ENCODE results near the gene SRGAP1.

GRCh38 chr12:63942464-63943241 lies 98.2 kb downstream of the SRGAP1 start:
- no peak for TF ChIP-seq POLR2A (IDR thresholded peaks at IDR 0.05)
- no peak for TF ChIP-seq CTCF (IDR thresholded peaks at IDR 0.05)
- no peak for TF ChIP-seq POLR2AphosphoS5 (IDR thresholded peaks at IDR 0.05)
- no peak for TF ChIP-seq EP300 (IDR thresholded peaks at IDR 0.05)

All from stomach (tissue), 4 donors.